NOMO-1 (cell line): ENCODE results near the gene NPC2.

Experiments used
- DNase-seq, 2 experiments: peaks; one replicate each; lab custom pipeline; 2025; ENCODE audit not compliant: unreplicated experiment in 2 of 2; lab: John Stamatoyannopoulos, UW

The NPC2 gene

DNA sequence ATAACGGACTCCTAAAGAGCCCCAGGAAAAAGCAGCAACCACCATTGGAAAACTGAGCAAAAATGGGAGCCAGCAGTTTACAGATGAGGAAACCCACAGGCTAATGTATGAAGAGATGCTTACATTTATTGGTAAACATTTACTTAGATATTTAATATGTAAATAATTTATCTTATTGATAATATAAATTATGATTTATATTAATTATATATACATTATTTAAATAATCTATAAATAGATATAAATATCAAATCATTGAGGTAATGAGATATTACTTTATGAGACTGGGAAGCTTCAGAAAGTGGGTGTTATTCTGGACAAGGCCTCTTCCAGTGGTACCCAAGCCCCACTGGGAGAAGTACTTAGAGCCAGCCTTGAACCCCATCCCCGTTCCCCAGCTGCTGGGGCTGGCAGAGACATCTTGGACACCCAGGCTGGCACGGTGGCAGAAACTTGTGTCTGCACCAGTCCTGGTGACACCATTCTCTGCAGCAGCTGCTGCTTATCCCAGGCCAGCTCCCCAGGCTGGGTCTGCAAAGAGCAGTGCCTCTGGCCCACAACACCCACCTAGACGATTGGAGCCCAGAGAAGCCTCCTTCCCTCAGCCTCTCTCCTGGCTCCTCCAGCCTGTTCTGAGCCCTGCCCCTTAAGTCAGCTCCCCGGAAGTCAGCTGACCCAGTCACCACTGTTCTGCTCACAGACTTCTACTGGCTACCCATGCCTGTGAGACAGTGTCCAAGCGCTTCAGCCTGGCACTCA, 26.4 kb upstream of the NPC2 start:
- no peak for DNase-seq

DNA sequence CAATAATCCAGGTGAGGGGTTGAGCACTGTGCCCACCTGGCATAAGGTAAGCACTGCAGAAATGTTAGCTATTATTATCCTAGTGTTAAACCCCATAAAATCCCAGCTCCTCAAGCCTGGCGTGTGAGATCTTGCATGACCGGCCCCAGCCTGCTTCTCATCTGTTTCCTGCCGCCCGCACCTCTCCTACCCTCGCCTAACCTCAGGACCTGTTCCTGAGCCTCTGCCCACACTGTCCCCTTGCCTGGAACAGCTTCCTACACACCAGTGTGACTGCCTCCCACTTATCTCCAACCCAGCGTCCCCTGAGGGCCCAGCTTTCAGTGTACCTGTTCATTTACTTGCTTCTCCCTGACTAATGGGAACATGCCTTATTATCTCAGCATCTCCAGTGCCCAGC, 25.1 kb upstream of the NPC2 start:
- DNase-seq = no peak

DNA sequence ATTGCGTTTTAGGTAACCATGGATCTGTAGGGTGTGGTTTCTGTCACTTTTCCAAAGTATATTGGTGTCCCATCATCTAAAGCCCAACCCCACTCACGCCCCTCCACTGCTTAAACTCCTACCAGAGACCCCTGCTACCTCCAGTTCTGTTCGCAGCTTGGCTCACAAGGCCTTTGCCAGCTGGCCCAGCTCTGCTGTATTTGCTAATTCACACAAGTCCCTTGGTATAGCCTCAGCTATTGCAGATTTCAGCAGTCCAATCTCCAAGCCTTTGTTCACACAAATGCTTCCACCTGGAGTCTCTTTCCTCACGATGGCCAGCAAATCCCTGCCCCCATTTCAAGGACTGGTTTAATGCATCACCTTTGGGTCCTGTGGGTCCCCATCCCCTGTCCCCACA, 24.6 kb upstream of the NPC2 start:
- DNase-seq = no peak

DNA sequence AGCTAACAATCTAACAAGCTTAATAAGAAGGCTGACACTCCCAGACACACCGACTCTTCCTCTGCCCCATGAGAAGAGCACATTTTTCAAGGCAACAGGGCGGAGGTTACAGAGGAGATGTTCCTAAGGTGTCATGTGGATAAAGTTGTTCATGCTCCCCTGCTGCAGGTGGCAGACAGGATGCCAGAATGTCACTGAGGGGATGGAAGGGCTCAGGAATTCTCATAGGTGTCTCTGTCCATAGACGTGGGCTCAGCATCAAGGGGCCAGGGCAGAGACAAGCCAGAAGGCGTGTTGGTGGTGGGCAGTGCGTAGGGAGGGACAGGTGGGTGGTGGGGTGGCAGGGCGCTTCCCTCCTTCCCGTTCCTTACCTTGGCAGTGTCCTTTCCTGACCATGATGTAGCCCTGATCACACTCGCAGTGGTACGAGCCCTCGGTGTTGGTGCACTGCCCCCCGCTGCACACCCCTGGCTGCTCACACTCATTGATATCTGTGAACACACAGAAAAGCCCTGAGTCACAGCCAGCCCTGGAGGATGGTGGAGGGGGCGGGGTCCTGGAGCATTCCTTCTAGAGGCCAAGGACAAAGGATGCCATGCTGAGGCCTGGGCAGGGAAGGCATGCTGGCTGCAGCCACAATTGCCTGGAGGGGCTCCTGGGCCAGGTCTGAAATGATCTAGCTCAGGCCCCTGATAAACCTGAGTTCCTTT, 23.5 kb upstream of the NPC2 start:
- no peak for DNase-seq

DNA sequence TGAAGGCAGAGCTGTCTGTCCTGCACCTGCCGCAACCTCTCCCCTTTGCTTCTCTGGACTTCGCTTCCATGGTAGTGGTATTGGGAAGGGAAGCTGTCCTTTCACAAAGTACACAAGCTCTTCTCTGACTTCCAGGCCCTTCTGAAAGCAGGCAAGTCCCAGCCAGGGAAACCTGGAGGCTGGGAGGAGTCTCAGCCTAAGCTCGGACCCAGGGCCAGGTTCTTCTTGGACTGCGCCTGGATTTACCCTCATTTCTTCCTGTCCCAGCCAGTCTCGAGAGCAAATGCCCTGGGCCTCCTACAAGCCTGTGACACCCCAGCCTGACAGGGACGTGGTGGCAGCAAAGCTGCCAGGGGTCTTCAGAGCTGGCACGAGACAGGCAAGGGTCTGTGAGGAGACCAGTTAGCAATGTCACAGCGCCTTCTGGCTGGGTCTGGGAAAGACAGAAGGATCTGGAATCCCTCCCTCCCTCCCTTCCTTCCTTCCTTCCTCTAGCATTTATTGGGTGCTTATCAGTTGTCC, 22.8 kb upstream of the NPC2 start:
- no peak for DNase-seq

DNA sequence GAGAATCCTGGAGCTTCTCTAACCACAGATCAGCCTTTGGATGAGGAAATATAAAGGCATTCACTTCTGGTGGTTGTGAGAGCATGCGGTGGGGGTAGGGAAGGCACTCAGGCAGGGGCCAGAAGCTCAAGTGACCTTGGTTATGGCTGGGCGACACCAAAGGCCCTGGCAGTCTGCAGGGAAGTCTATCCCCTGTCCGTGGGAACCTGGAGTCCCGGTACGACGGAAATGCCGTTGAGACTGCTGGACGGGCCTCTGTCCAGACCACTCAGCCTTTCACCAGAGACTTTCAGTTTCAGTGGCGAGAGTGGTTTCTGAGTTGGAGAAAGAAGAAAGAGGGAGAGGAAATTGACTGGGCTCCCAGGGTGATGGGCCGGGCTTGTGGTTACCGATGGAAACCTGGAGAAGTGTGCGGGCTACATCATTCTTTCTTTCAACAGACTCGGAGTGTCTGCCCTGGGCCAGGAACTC, 21.4 kb upstream of the NPC2 start:
- peak; percentile 36 to 63 for DNase-seq

DNA sequence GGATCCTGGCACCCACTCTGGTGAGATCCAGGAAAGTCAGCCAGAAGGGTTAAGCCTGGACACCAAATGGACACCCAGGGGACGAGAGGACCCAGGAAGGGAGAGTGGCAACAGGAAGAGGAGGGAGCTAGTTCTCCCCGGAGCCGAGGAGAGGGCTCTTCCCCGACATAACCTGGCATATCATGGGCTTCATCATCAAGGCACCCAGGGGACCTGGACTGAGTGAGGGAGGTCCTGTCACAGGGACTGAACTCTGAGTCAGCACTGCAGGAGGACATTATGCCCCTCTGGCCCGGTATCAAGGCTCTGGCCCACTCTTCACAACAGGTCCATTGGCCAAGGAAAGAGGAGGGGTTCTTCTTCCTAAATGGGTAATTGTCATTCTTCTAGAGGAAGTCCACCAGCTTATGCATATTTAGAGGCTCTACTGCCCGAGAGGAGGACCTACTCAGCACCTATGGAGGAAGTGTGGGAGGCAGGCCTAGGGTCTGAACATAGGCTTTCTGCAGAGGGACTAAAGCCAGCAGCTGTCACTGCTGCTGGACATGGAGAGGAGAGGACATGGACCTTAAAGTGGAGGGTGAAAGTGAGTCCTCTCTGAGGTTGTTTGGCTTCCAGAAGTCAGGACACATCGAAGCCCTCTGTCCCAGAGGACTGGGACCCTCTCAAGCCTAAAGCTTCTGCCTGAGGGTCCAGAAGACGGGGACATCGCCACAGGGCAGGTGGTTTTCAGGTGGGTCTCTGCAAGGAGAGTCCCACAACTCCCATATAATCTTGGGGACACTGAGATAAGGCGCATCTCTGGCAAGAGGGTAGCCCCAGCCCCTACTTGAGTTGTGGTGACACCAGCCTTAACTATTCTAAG, 19.1 kb upstream of the NPC2 start:
- DNase-seq = no peak

DNA sequence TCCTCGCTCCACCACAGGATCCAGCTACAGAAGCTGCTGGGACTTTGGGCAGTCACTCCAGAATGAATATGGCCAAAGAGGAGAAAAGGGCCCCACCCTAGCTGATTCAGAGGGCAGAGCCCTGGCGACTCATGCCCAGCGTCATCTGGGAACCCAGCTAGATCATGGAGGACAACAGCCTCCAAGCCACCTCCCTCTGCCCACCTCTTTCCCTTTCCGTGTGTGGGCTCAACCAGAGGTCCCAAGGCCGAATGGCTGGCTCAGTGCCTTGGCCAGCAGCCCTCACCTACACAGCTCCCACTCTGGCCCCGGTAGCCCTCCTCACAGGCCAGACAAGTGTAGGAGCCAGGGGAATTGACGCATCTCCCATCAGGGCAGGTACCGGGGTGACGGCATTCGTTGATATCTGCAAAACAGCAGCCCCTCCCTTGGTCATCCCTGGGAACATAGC, 17.9 kb upstream of the NPC2 start:
- DNase-seq = no peak

DNA sequence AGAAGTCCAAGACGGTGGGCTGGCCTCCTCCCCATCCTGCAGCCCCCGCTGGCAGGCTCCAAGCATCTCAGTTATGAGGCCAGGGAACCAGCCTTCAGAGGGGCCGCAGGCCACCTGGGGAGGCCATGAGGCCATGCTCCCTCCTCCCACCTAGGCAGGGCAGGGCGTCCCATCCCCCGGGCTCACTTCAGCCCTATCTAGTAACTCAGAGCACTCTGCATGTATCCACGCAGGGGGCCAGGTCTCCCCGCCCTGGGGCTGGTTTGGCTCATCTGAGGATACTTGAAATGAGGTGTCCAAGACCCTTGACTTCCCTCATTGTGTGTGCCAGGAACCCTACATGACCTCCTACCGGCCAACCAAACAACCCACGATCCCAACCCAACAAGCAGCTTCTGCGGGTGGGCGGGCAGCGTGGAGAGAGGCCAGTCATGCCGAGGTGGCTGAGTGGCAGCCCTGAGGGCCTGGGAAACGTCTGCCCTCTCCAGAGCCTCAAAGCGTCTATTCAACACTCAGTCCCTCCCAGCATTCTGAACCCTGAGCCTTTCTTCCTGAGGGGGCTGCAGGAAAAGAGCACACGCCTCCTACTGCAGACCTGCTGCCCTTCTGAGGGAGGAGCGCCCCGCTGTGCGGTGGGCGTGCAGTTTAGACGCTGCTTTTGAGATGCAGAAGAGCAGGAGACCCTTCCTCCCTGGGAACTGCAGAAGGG, 17.3 kb upstream of the NPC2 start:
- no peak for DNase-seq

DNA sequence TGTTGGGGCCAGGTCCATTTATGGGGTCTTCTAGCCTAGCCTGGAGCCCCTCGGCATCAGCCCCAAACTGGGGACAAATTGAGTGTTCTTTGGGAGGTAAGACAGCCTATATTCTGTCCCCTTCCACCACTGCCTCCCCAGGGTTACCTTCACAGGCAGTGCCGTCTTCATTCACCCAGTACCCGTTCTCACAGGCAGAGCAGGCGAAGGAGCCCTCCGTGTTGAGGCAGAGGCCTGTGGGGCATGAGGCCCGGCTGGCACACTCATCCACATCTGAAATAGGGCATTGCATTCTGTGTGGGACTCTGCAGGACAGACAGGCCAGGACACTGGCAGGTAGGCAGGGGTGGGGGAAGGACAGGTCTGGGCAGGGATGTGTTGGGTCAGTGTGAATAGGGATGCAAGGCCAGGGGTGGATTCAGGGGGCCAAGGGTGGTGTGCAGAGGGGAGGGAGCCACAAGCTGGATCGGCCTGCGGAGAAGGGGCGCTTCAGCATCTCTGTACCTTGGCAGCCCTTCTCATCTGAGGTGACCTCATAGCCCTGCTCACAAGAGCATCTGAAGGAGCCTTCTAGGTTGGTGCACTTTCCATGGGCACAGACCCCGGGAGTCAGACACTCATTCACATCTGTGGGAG, 16.6 kb upstream of the NPC2 start:
- DNase-seq = no peak

DNA sequence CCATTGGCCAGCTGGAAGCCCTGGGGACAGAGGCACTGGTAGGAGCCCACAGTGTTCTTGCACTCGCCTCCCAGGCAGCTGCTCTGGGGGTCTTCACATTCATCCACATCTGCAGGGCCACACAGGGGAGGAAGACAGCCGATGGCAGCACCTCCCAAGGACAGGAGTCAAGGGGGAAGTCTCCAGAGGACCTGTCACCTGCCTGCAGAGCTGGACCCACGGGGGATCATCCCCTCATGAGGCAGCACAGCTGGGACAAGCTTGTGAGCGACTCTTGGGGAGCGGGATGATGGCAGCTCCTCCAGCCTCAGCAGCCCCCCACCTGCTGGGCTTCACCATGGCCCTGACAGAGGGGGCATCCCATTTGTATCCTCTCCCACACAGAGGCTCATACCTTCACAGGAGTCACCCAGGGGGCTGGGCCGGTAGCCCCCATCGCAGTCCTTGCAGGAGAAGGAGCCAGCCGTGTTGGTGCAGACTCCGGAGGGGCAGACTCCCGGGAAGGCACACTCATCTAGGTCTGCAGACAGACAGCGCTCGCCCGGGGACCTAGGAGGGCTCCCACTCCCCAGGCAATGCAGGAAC, 15.8 kb upstream of the NPC2 start:
- DNase-seq = no peak

DNA sequence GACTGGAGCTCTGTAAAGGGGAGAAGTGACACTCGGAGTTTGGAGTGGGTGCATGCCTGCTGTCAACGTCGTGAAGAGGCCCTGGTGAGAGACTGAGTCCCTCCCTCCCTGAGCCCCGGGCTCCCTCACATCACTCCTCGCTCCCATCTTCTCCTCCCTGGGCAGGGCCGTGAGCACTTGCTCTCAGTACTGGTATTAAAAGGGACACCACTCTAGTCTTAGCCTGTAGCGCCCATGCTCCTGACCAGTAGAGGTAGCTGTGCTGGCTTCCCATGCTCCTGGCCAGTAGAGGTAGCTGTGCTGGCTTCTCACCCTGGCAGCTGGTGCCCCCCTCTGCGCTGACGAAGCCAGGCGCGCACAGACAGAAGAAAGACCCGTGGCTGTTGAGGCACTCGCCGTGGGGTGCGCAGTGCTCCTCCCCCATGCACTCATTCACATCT, 15.2 kb upstream of the NPC2 start:
- no peak for DNase-seq

DNA sequence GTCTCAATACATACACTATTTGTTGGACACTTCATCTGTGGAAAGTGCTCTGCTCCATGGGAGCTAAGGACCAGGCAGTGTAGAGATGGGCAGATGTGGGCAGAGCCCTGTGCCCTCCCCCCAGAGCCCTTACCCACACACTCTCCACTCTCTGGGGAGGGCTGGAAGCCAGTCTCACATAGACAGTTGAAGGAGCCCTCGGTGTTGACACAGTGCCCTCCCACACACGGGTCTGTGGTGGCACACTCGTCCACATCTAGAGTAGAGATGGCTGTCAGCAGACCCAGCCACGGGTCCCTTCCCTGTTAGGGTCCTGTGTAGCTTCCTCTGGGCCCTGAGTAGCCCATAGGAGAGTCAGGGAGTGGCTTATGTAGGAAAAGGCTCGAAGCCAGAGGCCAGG, 14.7 kb upstream of the NPC2 start:
- no peak for DNase-seq

DNA sequence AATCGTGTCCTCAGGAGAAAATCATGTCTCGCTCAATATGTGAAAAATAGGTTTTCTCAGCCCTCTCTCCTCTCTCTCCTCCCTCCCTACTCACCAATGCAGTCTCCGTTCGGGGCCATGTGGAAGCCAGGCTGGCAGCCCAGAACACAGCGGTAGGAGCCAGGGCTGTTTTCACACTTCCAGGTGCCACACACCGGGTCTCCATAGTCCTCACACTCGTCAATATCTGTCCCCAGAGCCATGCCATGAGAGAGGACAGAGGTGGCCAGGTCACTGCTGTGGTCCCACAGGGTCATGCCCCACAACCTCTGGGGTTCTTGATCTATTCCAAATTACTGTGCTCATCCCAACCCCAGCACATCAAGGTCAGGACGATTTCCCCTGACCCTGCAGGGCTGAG, 14.0 kb upstream of the NPC2 start:
- DNase-seq = no peak

DNA sequence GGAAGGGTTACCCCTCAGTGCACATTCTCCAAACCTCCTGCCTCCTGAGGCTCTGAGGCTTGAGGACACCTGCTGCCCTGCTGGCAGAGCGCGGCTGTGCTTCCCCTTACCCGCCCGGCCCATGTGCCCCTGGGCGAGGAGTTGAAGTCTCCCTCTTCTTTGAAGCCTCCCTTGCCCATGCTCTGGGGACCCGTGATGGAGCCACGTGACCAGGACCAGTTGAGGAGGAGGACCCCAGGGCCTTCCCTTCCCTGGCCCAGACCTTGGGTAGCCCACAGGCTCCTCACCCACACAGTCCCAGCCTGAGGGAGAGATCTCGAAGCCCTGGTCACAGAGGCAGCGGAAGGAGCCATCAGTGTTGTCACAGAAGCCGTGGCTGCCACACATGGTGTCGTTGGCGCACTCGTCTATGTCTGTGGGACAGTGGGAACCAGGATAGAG, 13.3 kb upstream of the NPC2 start:
- no peak for DNase-seq

DNA sequence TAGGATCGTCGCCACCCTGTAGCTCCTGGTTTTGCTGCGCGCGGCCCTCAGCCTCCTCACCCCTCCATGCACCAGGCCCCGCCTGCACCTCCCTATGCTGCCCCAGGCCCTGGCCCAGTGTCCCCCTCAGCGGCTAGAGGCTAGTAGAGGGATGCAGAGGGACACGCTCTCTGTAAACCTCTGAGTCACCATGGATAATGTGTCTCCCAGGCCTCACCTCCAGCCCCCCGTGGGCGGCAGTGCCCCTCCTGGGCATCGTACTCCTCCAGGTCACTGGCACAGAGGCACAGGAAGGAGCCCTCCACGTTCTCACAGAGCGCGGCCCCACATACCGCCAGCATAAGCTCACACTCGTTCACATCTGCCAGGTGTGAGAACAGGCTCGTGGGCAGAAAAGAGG, 12.7 kb upstream of the NPC2 start:
- no peak for DNase-seq

DNA sequence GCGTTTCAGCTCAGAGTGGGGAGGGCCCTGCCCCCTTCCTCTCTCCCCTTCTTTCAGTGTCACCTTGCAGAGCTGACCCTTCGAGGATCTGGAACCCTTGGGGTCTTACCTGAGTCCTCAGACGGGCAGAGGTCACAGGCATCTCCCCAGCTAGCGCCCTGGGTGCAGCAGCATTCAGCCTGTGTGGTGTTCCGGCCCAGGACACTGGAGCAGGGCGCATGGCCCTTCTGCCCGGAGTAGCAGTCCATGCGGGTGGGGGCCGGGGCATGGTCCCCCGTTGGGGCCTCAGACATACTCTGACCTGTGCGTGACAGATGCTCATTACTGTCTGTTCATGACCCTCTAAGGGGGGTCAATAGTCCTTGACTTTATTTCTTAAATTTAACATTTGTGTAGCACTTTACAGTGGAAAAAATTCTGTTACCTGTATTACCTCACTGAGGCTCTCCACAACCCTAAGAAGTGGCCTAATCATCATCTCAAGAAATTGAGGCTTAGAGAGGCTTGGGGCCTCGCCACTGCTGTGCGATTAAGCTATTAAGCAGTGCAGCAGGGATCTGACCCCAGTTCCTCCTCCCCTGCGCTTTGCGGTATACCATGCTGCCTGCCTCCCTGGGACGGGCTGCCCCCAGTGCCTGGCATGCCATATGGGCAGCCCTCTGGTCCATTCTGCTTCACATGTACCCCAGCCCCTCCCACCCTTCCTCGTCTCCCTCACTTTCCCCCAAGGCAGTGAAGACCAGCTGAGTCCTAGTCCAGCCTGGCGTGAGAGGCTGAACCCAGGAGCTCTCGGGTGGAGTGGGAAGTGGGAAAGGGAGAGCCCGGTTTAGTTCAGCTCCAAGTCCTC, 12.0 kb upstream of the NPC2 start:
- DNase-seq = no peak

DNA sequence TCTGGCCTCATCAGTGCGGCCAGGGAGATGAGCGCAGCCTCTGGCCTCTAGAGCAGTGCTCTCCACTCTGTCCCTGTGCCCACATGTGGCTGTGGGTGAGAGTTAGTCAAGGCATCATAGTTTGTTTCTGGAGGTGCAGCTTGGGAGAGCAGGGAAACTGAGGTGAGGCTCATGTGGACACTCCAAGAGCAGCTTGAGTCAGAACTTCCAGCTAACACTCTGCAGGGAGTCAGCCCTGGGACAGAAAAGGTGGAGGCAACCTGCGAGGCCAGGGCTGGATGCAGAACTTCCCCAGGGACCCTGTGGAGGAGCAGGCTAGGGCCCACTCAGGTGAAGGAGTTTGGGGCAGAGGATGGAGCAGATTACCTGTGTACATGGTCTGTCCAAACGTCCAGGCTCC, 11.3 kb upstream of the NPC2 start:
- no peak for DNase-seq

DNA sequence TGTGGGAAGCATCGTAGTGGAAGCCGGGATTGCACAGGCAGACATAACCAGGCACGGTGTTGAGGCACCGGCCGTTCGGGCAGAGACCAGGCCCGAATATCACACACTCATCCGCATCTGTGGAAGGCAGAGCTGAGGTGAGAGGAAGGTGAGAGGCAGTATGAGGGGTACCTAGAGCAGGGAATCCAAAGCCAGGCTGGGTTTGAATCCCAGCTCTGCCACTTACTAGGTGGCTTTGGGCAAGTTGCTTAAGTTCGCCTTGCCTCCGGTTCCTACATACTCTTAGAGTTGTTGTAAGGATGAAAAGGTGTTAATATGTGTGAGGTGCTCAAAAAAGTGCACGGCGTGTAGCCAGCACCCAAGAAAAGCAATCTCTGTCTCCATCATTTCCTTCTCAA, 10.8 kb upstream of the NPC2 start:
- DNase-seq = no peak
